ENCODE data around the gene PDE6B.

- TF ChIP-seq, protein P1, sequence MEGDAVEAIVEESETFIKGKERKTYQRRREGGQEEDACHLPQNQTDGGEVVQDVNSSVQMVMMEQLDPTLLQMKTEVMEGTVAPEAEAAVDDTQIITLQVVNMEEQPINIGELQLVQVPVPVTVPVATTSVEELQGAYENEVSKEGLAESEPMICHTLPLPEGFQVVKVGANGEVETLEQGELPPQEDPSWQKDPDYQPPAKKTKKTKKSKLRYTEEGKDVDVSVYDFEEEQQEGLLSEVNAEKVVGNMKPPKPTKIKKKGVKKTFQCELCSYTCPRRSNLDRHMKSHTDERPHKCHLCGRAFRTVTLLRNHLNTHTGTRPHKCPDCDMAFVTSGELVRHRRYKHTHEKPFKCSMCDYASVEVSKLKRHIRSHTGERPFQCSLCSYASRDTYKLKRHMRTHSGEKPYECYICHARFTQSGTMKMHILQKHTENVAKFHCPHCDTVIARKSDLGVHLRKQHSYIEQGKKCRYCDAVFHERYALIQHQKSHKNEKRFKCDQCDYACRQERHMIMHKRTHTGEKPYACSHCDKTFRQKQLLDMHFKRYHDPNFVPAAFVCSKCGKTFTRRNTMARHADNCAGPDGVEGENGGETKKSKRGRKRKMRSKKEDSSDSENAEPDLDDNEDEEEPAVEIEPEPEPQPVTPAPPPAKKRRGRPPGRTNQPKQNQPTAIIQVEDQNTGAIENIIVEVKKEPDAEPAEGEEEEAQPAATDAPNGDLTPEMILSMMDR (conservative IDR thresholded peaks at IDR 0.05 in 1 of 2, IDR thresholded peaks at IDR 0.05 in 1 of 2; ENCODE audit: low read depth in 1 of 2, low read length in 2 of 2): no peak
- no peak for TF ChIP-seq EZH2 (IDR thresholded peaks at IDR 0.05; ENCODE audit: low read length, missing control alignments)
Observed at GRCh38 chr4:629636-629914, 4.2 kb downstream of the PDE6B start.

Measured in fibroblast of lung (primary cell).